ENCODE results near the gene ASPSCR1.
A peak's percentile ranks its signal among the peaks of the same experiment; 100 is the strongest.

The ASPSCR1 gene

DNA sequence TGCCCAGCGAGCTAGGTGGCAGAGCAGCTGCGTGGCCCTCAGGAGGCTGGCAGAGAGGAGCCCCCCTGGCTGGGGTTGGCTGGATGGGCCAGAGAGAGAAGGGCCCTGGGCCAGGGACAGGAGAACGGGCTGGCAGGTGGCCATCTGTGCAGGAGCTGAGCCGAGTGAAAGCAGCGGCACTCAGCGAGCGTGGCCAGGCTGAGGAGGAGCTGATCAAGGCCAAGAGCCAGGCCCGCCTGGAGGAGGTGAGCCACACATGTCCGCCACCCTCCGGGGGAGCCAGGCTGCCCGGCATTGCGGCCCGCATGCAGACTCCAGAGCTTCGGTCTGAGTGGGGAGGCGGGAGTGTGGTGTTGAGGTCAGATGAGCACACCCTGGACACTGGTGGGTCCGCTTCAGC lies 52.0 kb downstream of the ASPSCR1 start:
- Histone ChIP-seq H3K4me3 (ENCODE audit: low read depth in 1 of 2, low read length in 2 of 2) (no peak overlapping the region), H3K4me1 (ENCODE audit: control insufficient read depth in 1 of 2, insufficient read depth in 2 of 2, low read length in 2 of 2) (peaks cover 9 to 19% of the 10 kb centered on the region in 2 donors), H3K9me3 (ENCODE audit: control insufficient read depth in 1 of 2, low read length in 2 of 2) (no peaks in the 10 kb centered on the region), H3K27ac (ENCODE audit: low read depth, low read length) (no peak overlapping the region), H3K27me3 (ENCODE audit: control insufficient read depth in 1 of 2, insufficient read depth in 2 of 2, low read length in 2 of 2) (no peaks in the 10 kb centered on the region), H3K36me3 (ENCODE audit: control insufficient read depth in 1 of 2, insufficient read depth in 2 of 2, low read length in 2 of 2) (no peaks in the 10 kb centered on the region), H3K9ac (ENCODE audit: low read depth in 1 of 2, low read length in 2 of 2) (no peak overlapping the region)

DNA sequence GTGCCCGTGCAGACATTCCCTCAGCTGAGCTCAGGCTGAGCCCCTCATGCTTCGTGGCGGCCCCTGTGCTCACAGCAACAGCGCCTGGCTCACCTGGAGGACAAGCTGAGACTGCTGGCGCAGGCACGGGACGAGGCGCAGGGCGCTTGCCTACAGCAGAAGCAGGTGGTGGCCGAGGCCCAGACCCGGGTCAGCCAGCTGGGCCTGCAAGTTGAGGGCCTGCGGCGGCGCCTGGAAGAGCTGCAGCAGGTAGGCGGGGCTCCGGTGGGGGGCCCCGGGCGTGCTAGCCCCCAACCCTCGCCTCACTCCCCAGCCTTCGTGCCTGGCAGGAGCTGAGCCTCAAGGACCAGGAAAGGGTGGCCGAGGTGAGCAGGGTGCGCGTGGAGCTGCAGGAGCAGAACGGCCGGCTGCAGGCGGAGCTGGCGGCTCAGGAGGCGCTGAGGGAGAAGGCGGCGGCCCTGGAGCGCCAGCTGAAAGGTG lies 52.6 kb downstream of the ASPSCR1 start:
- H3K36me3 ChIP-seq (ENCODE audit: control insufficient read depth in 1 of 2, insufficient read depth in 2 of 2, low read length in 2 of 2), result no peaks in the 10 kb centered on the region
- no peak overlapping the region for H3K27ac ChIP-seq (ENCODE audit: low read depth, low read length)
- no peaks in the 10 kb centered on the region for H3K9me3 ChIP-seq (ENCODE audit: control insufficient read depth in 1 of 2, low read length in 2 of 2)
- H3K4me1 ChIP-seq (ENCODE audit: control insufficient read depth in 1 of 2, insufficient read depth in 2 of 2, low read length in 2 of 2), result peaks cover 8 to 13% of the 10 kb centered on the region in 2 donors
- H3K4me3 ChIP-seq (ENCODE audit: low read depth in 1 of 2, low read length in 2 of 2), result peak overlapping the region; percentile 55 to 73
- no peak overlapping the region for H3K9ac ChIP-seq (ENCODE audit: low read depth in 1 of 2, low read length in 2 of 2)
- H3K27me3 ChIP-seq (ENCODE audit: control insufficient read depth in 1 of 2, insufficient read depth in 2 of 2, low read length in 2 of 2), result no peaks in the 10 kb centered on the region

GRCh38 chr17:82030470-82031302 lies 53.3 kb downstream of the ASPSCR1 start:
- Histone ChIP-seq H3K36me3 (ENCODE audit: control insufficient read depth in 1 of 2, insufficient read depth in 2 of 2, low read length in 2 of 2) (peaks cover 0 to 4% of the 10 kb centered on the region in 2 donors), H3K4me1 (ENCODE audit: control insufficient read depth in 1 of 2, insufficient read depth in 2 of 2, low read length in 2 of 2) (peaks cover 8 to 13% of the 10 kb centered on the region in 2 donors), H3K9ac (ENCODE audit: low read depth in 1 of 2, low read length in 2 of 2) (peak overlapping the region in 1 of 2 donors; percentile 57), H3K9me3 (ENCODE audit: control insufficient read depth in 1 of 2, low read length in 2 of 2) (no peaks in the 10 kb centered on the region), H3K27me3 (ENCODE audit: control insufficient read depth in 1 of 2, insufficient read depth in 2 of 2, low read length in 2 of 2) (no peaks in the 10 kb centered on the region), H3K27ac (ENCODE audit: low read depth, low read length) (no peak overlapping the region), H3K4me3 (ENCODE audit: low read depth in 1 of 2, low read length in 2 of 2) (peak overlapping the region; percentile 55 to 73)

GRCh38 chr17:82031303-82031884 lies 54.0 kb downstream of the ASPSCR1 start, which contains the start of gene RAC3:
Gene RAC3, plus strand, starts transcription at chr17:82031678. Its CDS starts 84 bp downstream, at chr17:82031762.
- Histone ChIP-seq H3K4me3 (ENCODE audit: low read depth in 1 of 2, low read length in 2 of 2) (peak within 1 kb of the TSS; percentile 55 to 73), H3K9ac (ENCODE audit: low read depth in 1 of 2, low read length in 2 of 2) (peak within 1 kb of the TSS in 1 of 2 donors; percentile 57), H3K27me3 (ENCODE audit: control insufficient read depth in 1 of 2, insufficient read depth in 2 of 2, low read length in 2 of 2) (no peaks in the 10 kb centered on the region), H3K9me3 (ENCODE audit: control insufficient read depth in 1 of 2, low read length in 2 of 2) (no peaks in the 10 kb centered on the region), H3K4me1 (ENCODE audit: control insufficient read depth in 1 of 2, insufficient read depth in 2 of 2, low read length in 2 of 2) (peaks cover 10 to 18% of the 10 kb centered on the region in 2 donors), H3K36me3 (ENCODE audit: control insufficient read depth in 1 of 2, insufficient read depth in 2 of 2, low read length in 2 of 2) (peaks cover 0 to 7% of the 10 kb centered on the region in 2 donors), H3K27ac (ENCODE audit: low read depth, low read length) (no peak within 1 kb of the TSS)

DNA sequence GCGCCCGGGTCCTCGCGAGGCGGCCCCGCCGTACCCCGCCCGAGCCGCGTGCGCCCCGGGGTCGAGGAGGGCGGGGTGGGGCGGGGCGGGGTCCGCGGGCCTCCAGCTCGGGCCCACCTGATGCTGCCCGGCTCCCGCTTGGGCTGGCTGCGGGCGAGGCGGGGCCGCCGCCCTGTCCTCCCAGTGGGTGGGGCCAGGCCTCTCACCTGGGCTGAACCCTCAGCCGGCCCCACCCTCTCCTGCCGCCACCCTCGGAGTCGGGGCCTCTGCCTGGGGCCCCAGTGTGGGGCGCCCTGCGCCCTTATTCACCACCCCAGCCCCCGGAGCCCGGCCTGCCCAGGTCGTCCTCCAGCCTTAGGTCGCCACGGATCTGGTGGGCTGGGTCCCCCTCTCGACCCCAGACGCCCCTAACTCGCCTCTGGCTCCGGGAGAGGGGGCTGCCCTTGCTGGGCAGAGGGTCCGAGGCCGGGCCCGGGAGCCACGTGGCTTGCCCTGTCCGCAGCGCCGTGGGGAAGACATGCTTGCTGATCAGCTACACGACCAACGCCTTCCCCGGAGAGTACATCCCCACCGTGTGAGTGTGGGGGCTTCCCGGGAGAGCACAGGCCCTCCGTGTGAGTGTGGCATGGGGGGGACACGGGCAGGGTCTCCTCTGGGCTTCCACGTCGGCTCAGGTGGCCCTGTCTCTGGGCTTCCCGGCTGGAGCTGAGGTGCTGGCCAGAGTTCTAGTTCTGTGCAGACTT lies 54.6 kb downstream of the ASPSCR1 start:
- H3K9ac ChIP-seq (ENCODE audit: low read depth in 1 of 2, low read length in 2 of 2), result no peak overlapping the region
- H3K27ac ChIP-seq (ENCODE audit: low read depth, low read length), result no peak overlapping the region
- H3K4me1 ChIP-seq (ENCODE audit: control insufficient read depth in 1 of 2, insufficient read depth in 2 of 2, low read length in 2 of 2), result peaks cover 14 to 24% of the 10 kb centered on the region in 2 donors
- no peaks in the 10 kb centered on the region for H3K27me3 ChIP-seq (ENCODE audit: control insufficient read depth in 1 of 2, insufficient read depth in 2 of 2, low read length in 2 of 2)
- peak overlapping the region in 1 of 2 donors; percentile 22 for H3K4me3 ChIP-seq (ENCODE audit: low read depth in 1 of 2, low read length in 2 of 2)
- peaks cover 0 to 7% of the 10 kb centered on the region in 2 donors for H3K36me3 ChIP-seq (ENCODE audit: control insufficient read depth in 1 of 2, insufficient read depth in 2 of 2, low read length in 2 of 2)
- no peaks in the 10 kb centered on the region for H3K9me3 ChIP-seq (ENCODE audit: control insufficient read depth in 1 of 2, low read length in 2 of 2)

- H3K4me1 ChIP-seq (ENCODE audit: control insufficient read depth in 1 of 2, insufficient read depth in 2 of 2, low read length in 2 of 2), result peaks cover 14 to 30% of the 10 kb centered on the region in 2 donors
- no peak overlapping the region for H3K4me3 ChIP-seq (ENCODE audit: low read depth in 1 of 2, low read length in 2 of 2)
- H3K27me3 ChIP-seq (ENCODE audit: control insufficient read depth in 1 of 2, insufficient read depth in 2 of 2, low read length in 2 of 2), result no peaks in the 10 kb centered on the region
- H3K36me3 ChIP-seq (ENCODE audit: control insufficient read depth in 1 of 2, insufficient read depth in 2 of 2, low read length in 2 of 2), result peaks cover 0 to 7% of the 10 kb centered on the region in 2 donors
- no peak overlapping the region for H3K9ac ChIP-seq (ENCODE audit: low read depth in 1 of 2, low read length in 2 of 2)
- no peaks in the 10 kb centered on the region for H3K9me3 ChIP-seq (ENCODE audit: control insufficient read depth in 1 of 2, low read length in 2 of 2)
- no peak overlapping the region for H3K27ac ChIP-seq (ENCODE audit: low read depth, low read length)
Measured at GRCh38 chr17:82033359-82034085, 56.1 kb downstream of the ASPSCR1 start.

DNA sequence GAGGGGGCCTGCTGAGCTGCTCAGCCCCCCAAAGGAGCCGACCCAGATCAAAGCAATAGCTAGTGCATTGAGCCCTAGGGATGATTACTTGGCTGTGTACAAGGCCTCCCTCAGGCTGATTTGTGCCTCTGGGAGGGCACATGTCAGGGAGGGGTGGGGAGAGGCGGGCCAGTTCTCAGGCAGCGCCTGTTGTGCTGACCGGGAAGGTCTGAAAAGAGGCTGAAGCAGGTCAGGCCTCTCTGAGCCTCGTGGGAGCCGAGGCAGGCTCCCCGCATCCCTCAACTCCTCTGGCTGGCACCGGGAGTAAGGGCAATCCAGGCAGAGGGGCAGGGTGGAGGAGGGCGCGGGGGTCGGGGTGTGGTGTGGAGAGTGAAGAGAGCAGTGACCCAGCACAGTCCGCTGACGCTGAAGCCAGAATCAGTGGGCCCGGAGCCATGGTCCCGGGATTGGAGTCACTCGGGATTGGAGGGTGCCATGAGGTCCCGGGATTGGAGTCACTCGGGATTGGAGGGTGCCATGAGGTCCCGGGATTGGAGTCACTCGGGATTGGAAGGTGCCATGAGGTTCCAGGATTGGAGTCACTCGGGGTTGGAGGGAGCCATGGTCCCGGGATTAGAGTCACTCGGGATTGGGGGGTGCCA lies 57.1 kb downstream of the ASPSCR1 start:
- no peak overlapping the region for H3K27ac ChIP-seq (ENCODE audit: low read depth, low read length)
- peaks cover 0 to 7% of the 10 kb centered on the region in 2 donors for H3K36me3 ChIP-seq (ENCODE audit: control insufficient read depth in 1 of 2, insufficient read depth in 2 of 2, low read length in 2 of 2)
- no peaks in the 10 kb centered on the region for H3K9me3 ChIP-seq (ENCODE audit: control insufficient read depth in 1 of 2, low read length in 2 of 2)
- no peak overlapping the region for H3K4me3 ChIP-seq (ENCODE audit: low read depth in 1 of 2, low read length in 2 of 2)
- H3K4me1 ChIP-seq (ENCODE audit: control insufficient read depth in 1 of 2, insufficient read depth in 2 of 2, low read length in 2 of 2), result peaks cover 14 to 30% of the 10 kb centered on the region in 2 donors
- no peaks in the 10 kb centered on the region for H3K27me3 ChIP-seq (ENCODE audit: control insufficient read depth in 1 of 2, insufficient read depth in 2 of 2, low read length in 2 of 2)
- H3K9ac ChIP-seq (ENCODE audit: low read depth in 1 of 2, low read length in 2 of 2), result no peak overlapping the region

DNA sequence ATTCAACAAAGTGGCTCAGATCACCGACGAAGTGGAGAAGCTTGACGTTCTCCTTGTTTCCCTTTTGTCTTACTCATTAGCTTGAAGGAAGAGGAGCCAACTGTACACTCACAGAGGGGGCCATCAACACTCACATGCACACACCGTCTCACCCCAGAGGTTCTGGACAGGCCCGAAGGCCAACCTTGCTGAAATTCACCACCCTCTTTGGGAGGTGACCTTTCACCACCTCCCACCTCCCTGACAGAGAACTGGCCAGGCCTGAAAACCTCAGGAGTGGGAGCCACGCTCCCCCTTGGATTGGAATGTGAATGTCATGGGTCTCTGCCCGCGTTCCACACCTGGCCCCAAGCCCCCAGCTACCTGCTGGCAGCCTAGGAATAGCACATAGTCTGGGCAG lies 58.1 kb downstream of the ASPSCR1 start:
- peaks cover 0 to 7% of the 10 kb centered on the region in 2 donors for H3K36me3 ChIP-seq (ENCODE audit: control insufficient read depth in 1 of 2, insufficient read depth in 2 of 2, low read length in 2 of 2)
- H3K27ac ChIP-seq (ENCODE audit: low read depth, low read length), result no peak overlapping the region
- H3K27me3 ChIP-seq (ENCODE audit: control insufficient read depth in 1 of 2, insufficient read depth in 2 of 2, low read length in 2 of 2), result no peaks in the 10 kb centered on the region
- H3K4me1 ChIP-seq (ENCODE audit: control insufficient read depth in 1 of 2, insufficient read depth in 2 of 2, low read length in 2 of 2), result peaks cover 7 to 22% of the 10 kb centered on the region in 2 donors
- no peak overlapping the region for H3K9ac ChIP-seq (ENCODE audit: low read depth in 1 of 2, low read length in 2 of 2)
- H3K9me3 ChIP-seq (ENCODE audit: control insufficient read depth in 1 of 2, low read length in 2 of 2), result no peaks in the 10 kb centered on the region
- no peak overlapping the region for H3K4me3 ChIP-seq (ENCODE audit: low read depth in 1 of 2, low read length in 2 of 2)

GRCh38 chr17:82035956-82036633 lies 58.7 kb downstream of the ASPSCR1 start:
- no peak overlapping the region for H3K27ac ChIP-seq (ENCODE audit: low read depth, low read length)
- H3K9me3 ChIP-seq (ENCODE audit: control insufficient read depth in 1 of 2, low read length in 2 of 2), result no peaks in the 10 kb centered on the region
- no peaks in the 10 kb centered on the region for H3K27me3 ChIP-seq (ENCODE audit: control insufficient read depth in 1 of 2, insufficient read depth in 2 of 2, low read length in 2 of 2)
- H3K4me1 ChIP-seq (ENCODE audit: control insufficient read depth in 1 of 2, insufficient read depth in 2 of 2, low read length in 2 of 2), result peaks cover 7 to 20% of the 10 kb centered on the region in 2 donors
- peak overlapping the region; percentile 79 to 84 for H3K9ac ChIP-seq (ENCODE audit: low read depth in 1 of 2, low read length in 2 of 2)
- H3K36me3 ChIP-seq (ENCODE audit: control insufficient read depth in 1 of 2, insufficient read depth in 2 of 2, low read length in 2 of 2), result peaks cover 0 to 7% of the 10 kb centered on the region in 2 donors
- H3K4me3 ChIP-seq (ENCODE audit: low read depth in 1 of 2, low read length in 2 of 2), result peak overlapping the region; percentile 72 to 79
